Measurements from ENCODE around the gene SMARCD3.

DNA sequence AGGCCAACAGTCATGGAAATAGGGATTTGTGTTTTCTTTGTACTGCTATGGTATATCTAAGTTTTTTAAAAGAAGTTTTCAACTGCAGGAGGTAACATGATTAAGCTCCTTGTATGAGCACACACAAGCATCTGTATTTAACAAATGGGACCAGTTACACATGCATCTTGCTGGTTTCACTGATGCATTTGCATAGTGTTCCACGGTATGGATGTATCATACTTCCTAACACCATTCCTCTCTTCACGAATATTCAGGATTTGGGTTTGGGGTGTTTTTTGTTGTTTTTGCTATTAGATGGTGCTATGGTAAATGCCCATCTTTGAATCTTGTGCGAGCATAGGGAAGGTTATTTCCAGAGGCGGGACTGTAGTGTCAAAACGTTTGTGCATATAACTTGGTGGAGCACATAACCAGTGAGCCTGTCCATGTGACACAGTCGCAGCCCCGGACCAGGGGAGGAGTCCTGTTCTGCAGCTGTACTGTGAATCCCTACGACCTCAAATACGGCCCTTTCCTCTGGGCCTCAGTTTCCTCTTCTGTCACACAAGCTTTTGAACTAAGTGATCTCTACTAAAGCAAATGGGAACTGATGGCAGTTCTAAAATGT is 40.1 kb downstream of the SMARCD3 start:
- TF ChIP-seq POLR2A (IDR thresholded peaks at IDR 0.05), result no peak
- TF ChIP-seq, protein P1, sequence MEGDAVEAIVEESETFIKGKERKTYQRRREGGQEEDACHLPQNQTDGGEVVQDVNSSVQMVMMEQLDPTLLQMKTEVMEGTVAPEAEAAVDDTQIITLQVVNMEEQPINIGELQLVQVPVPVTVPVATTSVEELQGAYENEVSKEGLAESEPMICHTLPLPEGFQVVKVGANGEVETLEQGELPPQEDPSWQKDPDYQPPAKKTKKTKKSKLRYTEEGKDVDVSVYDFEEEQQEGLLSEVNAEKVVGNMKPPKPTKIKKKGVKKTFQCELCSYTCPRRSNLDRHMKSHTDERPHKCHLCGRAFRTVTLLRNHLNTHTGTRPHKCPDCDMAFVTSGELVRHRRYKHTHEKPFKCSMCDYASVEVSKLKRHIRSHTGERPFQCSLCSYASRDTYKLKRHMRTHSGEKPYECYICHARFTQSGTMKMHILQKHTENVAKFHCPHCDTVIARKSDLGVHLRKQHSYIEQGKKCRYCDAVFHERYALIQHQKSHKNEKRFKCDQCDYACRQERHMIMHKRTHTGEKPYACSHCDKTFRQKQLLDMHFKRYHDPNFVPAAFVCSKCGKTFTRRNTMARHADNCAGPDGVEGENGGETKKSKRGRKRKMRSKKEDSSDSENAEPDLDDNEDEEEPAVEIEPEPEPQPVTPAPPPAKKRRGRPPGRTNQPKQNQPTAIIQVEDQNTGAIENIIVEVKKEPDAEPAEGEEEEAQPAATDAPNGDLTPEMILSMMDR (IDR thresholded peaks at IDR 0.05), result no peak

All from thyroid gland (tissue), 4 donors.